ENCODE data around the gene PARP9. TPM values are rescaled to one million over a fixed set of nuclear protein-coding genes. Genes with fewer than 3 reads are reported as not detected.

The PARP9 gene
- total and polyA plus RNA-seq, 2 of the 8 experiments (the other 6 are each of a cell fraction or from before 2014, with no cell fraction given), result 3.7 to 4.5 TPM

DNA sequence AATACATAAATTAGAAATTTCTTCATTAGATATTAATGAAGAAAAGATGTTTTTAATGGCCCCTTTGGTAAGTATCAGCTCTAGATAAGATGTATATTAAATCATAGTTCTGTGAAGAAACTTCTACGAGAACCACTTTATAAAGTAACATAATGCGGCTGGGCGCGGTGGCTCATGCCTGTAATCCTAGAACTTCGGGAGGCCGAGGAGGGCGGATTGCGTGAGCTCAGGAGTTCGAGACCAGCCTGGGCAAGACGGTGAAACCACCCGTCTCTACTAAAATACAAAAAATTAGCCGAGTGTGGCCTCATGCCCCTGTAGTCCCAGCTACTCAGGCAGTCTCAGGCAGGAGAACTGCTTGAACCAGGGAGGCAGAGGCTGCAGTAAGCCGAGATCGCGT lies 51.8 kb downstream of the PARP9 start:
- Histone ChIP-seq H3K56ac (replicated peaks; ENCODE audit: insufficient read length, low read depth, low read length) (no peak overlapping the region), H3K79me1 (ENCODE audit: low read depth, low read length) (peaks cover 2% of the 10 kb centered on the region; the same call in 1 of the 2 replicates), H3K27ac (ENCODE audit: low read depth, low read length) (no peak overlapping the region), H3K4me3 (ENCODE audit: extremely low read depth in 1 of 4, insufficient read depth in 2 of 4, low read depth in 3 of 4, low read length in 4 of 4) (no peak overlapping the region), H2BK5ac (ENCODE audit: low read depth, low read length) (no peak overlapping the region), H2BK12ac (ENCODE audit: low read depth, low read length) (no peak overlapping the region; the same call in 1 of the 2 replicates), H3K79me2 (ENCODE audit: control insufficient read depth in 1 of 2, insufficient read depth in 2 of 2, low read length in 2 of 2) (peaks cover 9 to 68% of the 10 kb centered on the region in 2 experiments; a peak in 3 of 4 replicates), H3K36me3 (ENCODE audit: control insufficient read depth in 2 of 4, insufficient read depth in 4 of 4, low read length in 3 of 4) (no peaks in the 10 kb centered on the region), H3K4ac (replicated peaks; ENCODE audit: insufficient read length, low read depth, low read length) (no peak overlapping the region), H2BK15ac (ENCODE audit: low read length) (no peak overlapping the region), H3K18ac (ENCODE audit: extremely low read depth, low read length) (no peak overlapping the region), H3K23me2 (ENCODE audit: low read depth, low read length) (peaks cover 7% of the 10 kb centered on the region), H2AFZ (ENCODE audit: low read length) (no peak overlapping the region), H4K8ac (ENCODE audit: extremely low read depth, insufficient read depth, low read length) (no peak overlapping the region), H4K20me1 (replicated peaks in 1 of 2; ENCODE audit: control insufficient read depth in 1 of 2, insufficient read depth in 2 of 2, low read length in 2 of 2) (peaks cover 8 to 13% of the 10 kb centered on the region in 2 experiments), H2BK120ac (replicated peaks; ENCODE audit: low read depth, low read length) (no peak overlapping the region), H3K4me1 (replicated peaks in 1 of 4; ENCODE audit: control insufficient read depth in 3 of 4, insufficient read depth in 4 of 4, low read length in 3 of 4) (peaks cover 0 to 10% (median 4%) of the 10 kb centered on the region in 4 experiments; a peak in 6 of 7 replicates), H2BK20ac (ENCODE audit: low read length) (no peak overlapping the region), H4K91ac (replicated peaks; ENCODE audit: insufficient read length, low read length) (no peak overlapping the region), H3K9ac (replicated peaks in 1 of 4; ENCODE audit: extremely low read depth in 1 of 4, low read depth in 3 of 4, low read length in 3 of 4) (no peak overlapping the region), H2AK5ac (ENCODE audit: low read depth, low read length) (no peak overlapping the region), H3K14ac (ENCODE audit: insufficient read length) (no peak overlapping the region), H3K27me3 (replicated peaks in 1 of 4; ENCODE audit: control insufficient read depth in 3 of 4, extremely low read depth in 1 of 4, insufficient read depth in 3 of 4, low read length in 3 of 4) (no peaks in the 10 kb centered on the region), H4K5ac (ENCODE audit: insufficient read length, low read depth, low read length) (no peak overlapping the region), H3K23ac (ENCODE audit: insufficient read length) (no peak overlapping the region), H3K9me3 (ENCODE audit: insufficient read depth in 2 of 2, low read depth in 1 of 2, low read length in 1 of 2) (no peaks in the 10 kb centered on the region), H3K4me2 (ENCODE audit: insufficient read depth in 1 of 2, low read depth in 2 of 2, low read length in 2 of 2) (peak overlapping the region in 1 of 2 experiments; percentile 50; a peak in 2 of 4 replicates)
- POLR2A ChIA-PET (ENCODE audit: partially characterized antibody), result interaction anchor here (0.9 kb wide), 1 partner anchor 10 kb away, joined by 3 read pairs; no protein-coding TSS in a partner anchor
- CTCF ChIA-PET (ENCODE audit: partially characterized antibody), result no interaction called here
- FAIRE-seq (no peak), DNase-seq (ENCODE audit: low read depth in 1 of 2, low spot score in 2 of 2) (no peak)
- TF ChIP-seq POU5F1 (IDR thresholded peaks at IDR 0.05; ENCODE audit: low read depth, low read length) (no peak), HDAC6 (IDR thresholded peaks at IDR 0.05; ENCODE audit: low read depth, low read length) (no peak), BCL11A (IDR thresholded peaks at IDR 0.05; ENCODE audit: low read depth in 2 of 2, low read length in 2 of 2) (no peak), SUZ12 (IDR thresholded peaks at IDR 0.05; ENCODE audit: low read length) (no peak), TAF1 (IDR thresholded peaks at IDR 0.05; ENCODE audit: low read depth, low read length) (no peak), BACH1 (IDR thresholded peaks at IDR 0.05; ENCODE audit: low read length) (no peak), CREB1 (IDR thresholded peaks at IDR 0.05) (no peak), SIX5 (IDR thresholded peaks at IDR 0.05; ENCODE audit: low read depth, low read length) (no peak), CHD2 (IDR thresholded peaks at IDR 0.05; ENCODE audit: low read length) (no peak), POLR2AphosphoS5 (IDR thresholded peaks at IDR 0.05; ENCODE audit: low read depth, low read length) (no peak)
- TF ChIP-seq, protein P1, sequence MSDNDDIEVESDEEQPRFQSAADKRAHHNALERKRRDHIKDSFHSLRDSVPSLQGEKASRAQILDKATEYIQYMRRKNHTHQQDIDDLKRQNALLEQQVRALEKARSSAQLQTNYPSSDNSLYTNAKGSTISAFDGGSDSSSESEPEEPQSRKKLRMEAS (IDR thresholded peaks at IDR 0.05), result no peak
- TF ChIP-seq, protein P2, sequence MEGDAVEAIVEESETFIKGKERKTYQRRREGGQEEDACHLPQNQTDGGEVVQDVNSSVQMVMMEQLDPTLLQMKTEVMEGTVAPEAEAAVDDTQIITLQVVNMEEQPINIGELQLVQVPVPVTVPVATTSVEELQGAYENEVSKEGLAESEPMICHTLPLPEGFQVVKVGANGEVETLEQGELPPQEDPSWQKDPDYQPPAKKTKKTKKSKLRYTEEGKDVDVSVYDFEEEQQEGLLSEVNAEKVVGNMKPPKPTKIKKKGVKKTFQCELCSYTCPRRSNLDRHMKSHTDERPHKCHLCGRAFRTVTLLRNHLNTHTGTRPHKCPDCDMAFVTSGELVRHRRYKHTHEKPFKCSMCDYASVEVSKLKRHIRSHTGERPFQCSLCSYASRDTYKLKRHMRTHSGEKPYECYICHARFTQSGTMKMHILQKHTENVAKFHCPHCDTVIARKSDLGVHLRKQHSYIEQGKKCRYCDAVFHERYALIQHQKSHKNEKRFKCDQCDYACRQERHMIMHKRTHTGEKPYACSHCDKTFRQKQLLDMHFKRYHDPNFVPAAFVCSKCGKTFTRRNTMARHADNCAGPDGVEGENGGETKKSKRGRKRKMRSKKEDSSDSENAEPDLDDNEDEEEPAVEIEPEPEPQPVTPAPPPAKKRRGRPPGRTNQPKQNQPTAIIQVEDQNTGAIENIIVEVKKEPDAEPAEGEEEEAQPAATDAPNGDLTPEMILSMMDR (IDR thresholded peaks at IDR 0.05; ENCODE audit: control extremely low read depth in 1 of 3, insufficient read depth in 1 of 3, low read depth in 1 of 3, low read length in 3 of 3), result no peak
- WGBS, 2 experiments (ENCODE audit: extremely low coverage in 1 of 2, insufficient coverage in 1 of 2, insufficient read length in 1 of 2, insufficient replicate concordance in 2 of 2, low coverage in 1 of 2, low lambda C conversion rate in 2 of 2, missing lambda C conversion rate in 1 of 2), result 89% methylated on average over 15 of the region's 15 CpGs; no CpG with 5 or more reads in 1 of the 2 experiments
